GM19238 (cell line): ENCODE results near the gene ADRA2A.

Source experiments
- DNase-seq: peaks from one replicate; pipeline ENCODE4 v3.0.0; 2011; ENCODE audit warnings: low spot score; ENCODE audit not compliant: insufficient read length

Gene ADRA2A

GRCh38 chr10:111083222-111084095, 6.6 kb downstream of the ADRA2A start:
- no peak for DNase-seq

- DNase-seq = no peak
Measured at GRCh38 chr10:111084366-111085255, 7.8 kb downstream of the ADRA2A start.

- no peak for DNase-seq
Measured at GRCh38 chr10:111085690-111086353, 9.0 kb downstream of the ADRA2A start.

GRCh38 chr10:111086574-111086973, 9.7 kb downstream of the ADRA2A start:
- DNase-seq = no peak

- DNase-seq = no peak
Measured at GRCh38 chr10:111087331-111087756, 10.5 kb downstream of the ADRA2A start.

GRCh38 chr10:111087968-111088505, 11.2 kb downstream of the ADRA2A start:
- DNase-seq = no peak

GRCh38 chr10:111089293-111089692, 12.5 kb downstream of the ADRA2A start:
- no peak for DNase-seq

GRCh38 chr10:111091833-111092232, 15.0 kb downstream of the ADRA2A start:
- DNase-seq = no peak

- DNase-seq = no peak
Measured at GRCh38 chr10:111093741-111094380, 17.0 kb downstream of the ADRA2A start.

GRCh38 chr10:111098679-111099437, 22.0 kb downstream of the ADRA2A start:
- no peak for DNase-seq

GRCh38 chr10:111100198-111100597, 23.4 kb downstream of the ADRA2A start:
- no peak for DNase-seq

- DNase-seq = no peak
Measured at GRCh38 chr10:111101796-111102195, 25.0 kb downstream of the ADRA2A start.

- no peak for DNase-seq
Measured at GRCh38 chr10:111102359-111102837, 25.6 kb downstream of the ADRA2A start.

- no peak for DNase-seq
Measured at GRCh38 chr10:111103196-111103840, 26.5 kb downstream of the ADRA2A start.

- no peak for DNase-seq
Measured at GRCh38 chr10:111104811-111105210, 28.0 kb downstream of the ADRA2A start.

GRCh38 chr10:111106081-111106480, 29.3 kb downstream of the ADRA2A start:
- no peak for DNase-seq

GRCh38 chr10:111107023-111107422, 30.2 kb downstream of the ADRA2A start:
- no peak for DNase-seq

- DNase-seq = no peak
Measured at GRCh38 chr10:111107846-111108245, 31.0 kb downstream of the ADRA2A start.

GRCh38 chr10:111108441-111108840, 31.6 kb downstream of the ADRA2A start:
- no peak for DNase-seq
